ENCODE measurements around the gene CELSR1.
"Not testable (repeated sequence)": the region's sequence is repeated elsewhere in the genome, so short reads cannot be mapped to it uniquely, and the experiment has no call there.

CELSR1 gene

GRCh38 chr22:46312848-46313247, 224.6 kb downstream of the CELSR1 start:
- not testable (repeated sequence) for H3K4me3 Mint-ChIP-seq; H3K27me3 Mint-ChIP-seq; H3K27ac Mint-ChIP-seq; H3K4me1 Mint-ChIP-seq; DNase-seq; H3K9me3 Mint-ChIP-seq; H3K36me3 Mint-ChIP-seq; ATAC-seq (replicated peaks)

GRCh38 chr22:46312056-46312455, 225.4 kb downstream of the CELSR1 start:
- DNase-seq, result no peak
- Mint-ChIP-seq H3K4me1 (no peaks in the 10 kb centered on the region), H3K4me3 (no peak overlapping the region), H3K36me3 (no peaks in the 10 kb centered on the region), H3K27ac (no peak overlapping the region), H3K9me3 (no peaks in the 10 kb centered on the region), H3K27me3 (no peaks in the 10 kb centered on the region)
- no peak for ATAC-seq (replicated peaks)

Measured in stimulated activated naive B cell treated with anti-CD40 and anti-IgM and Interleukin-4, amounts not matched to agents 10 μg/mL and 1 μg/mL and 100 μg/mL, for 72 hours (primary cell).